ENCODE data around the gene BPGM. TPM values are rescaled to one million over a fixed set of nuclear protein-coding genes. Genes with fewer than 3 reads are reported as not detected.
A peak's percentile ranks its signal among the peaks of the same experiment; 100 is the strongest.

The BPGM gene
- total RNA-seq, 1 donor, result 64.8 TPM

DNA sequence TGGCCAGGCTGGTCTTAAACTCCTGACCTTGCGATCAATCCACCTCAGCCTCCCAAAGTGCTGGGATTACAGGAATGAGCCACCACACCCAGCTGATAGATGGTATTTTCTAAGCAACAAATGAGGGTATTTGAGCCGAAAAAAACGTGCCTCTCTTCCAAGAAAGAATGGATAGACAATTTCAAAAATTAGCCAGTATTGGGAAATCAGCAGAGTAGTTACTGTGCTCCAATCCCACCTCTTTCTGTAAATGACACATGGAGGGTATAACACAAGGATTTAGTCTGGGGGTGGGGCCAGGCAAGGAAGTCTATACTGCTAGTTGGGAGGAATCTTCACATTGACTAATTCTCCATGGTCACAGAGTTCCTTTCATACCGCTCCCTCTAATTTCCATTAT lies 9.2 kb upstream of the BPGM start:
- Histone ChIP-seq H2AFZ (ENCODE audit: low read length) (peak overlapping the region; percentile 49), H4K20me1 (ENCODE audit: insufficient read depth, low read length) (no peaks in the 10 kb centered on the region), H3K4me3 (ENCODE audit: insufficient read depth, low read length) (no peak overlapping the region), H3K36me3 (ENCODE audit: insufficient read depth, low read length) (no peaks in the 10 kb centered on the region), H3K79me2 (ENCODE audit: insufficient read depth, low read length) (no peaks in the 10 kb centered on the region), H3K4me2 (ENCODE audit: insufficient read depth, low read length) (no peak overlapping the region), H3K27me3 (ENCODE audit: insufficient read depth, low read length) (no peaks in the 10 kb centered on the region), H3K27ac (ENCODE audit: low read depth, low read length) (no peak overlapping the region), H3K9me3 (ENCODE audit: low read depth, low read length) (no peaks in the 10 kb centered on the region), H3K4me1 (ENCODE audit: insufficient read depth, low read length) (no peaks in the 10 kb centered on the region)
- TF ChIP-seq, protein P1, sequence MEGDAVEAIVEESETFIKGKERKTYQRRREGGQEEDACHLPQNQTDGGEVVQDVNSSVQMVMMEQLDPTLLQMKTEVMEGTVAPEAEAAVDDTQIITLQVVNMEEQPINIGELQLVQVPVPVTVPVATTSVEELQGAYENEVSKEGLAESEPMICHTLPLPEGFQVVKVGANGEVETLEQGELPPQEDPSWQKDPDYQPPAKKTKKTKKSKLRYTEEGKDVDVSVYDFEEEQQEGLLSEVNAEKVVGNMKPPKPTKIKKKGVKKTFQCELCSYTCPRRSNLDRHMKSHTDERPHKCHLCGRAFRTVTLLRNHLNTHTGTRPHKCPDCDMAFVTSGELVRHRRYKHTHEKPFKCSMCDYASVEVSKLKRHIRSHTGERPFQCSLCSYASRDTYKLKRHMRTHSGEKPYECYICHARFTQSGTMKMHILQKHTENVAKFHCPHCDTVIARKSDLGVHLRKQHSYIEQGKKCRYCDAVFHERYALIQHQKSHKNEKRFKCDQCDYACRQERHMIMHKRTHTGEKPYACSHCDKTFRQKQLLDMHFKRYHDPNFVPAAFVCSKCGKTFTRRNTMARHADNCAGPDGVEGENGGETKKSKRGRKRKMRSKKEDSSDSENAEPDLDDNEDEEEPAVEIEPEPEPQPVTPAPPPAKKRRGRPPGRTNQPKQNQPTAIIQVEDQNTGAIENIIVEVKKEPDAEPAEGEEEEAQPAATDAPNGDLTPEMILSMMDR (IDR thresholded peaks at IDR 0.05; ENCODE audit: extremely low read depth, low read depth, low read length), result no peak
- DNase-seq (ENCODE audit: insufficient read length, low spot score, missing footprints), result no peak

DNA sequence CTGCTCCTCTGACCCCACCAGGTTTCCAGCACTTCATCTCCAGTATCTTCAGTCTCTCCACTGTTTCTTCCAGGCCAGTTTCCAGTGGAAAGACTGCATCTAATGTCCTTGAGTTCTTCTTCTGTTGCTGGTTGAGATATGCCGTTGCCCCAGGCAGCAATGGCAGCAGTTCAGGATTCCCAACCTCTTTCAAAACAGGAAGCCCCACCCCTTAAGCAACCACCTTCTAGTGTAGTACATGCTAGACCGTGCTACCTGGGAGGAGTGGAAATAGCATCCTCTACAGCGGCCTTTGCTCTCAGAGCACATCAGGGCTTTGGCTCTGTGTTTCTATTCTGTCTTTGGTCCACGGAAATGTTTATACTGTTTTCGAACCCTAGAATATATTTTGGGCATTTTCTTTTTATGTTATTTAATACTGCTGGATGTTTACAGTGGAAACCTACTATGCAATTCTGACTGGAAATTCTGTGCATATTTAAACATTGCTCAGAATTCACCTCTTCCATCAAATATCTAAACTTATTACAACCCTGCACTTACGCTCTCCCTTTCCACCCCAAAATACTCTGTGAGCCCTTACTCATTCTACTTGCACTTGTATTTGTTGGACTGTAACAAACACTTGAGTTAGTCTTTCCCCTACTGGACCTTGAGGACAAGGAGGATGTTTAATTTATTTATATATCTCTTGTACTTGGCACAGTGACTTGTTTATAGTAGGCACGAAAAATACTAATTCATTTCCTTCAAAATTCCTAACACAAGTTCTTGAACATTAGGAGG lies 8.5 kb upstream of the BPGM start:
- no peak for DNase-seq (ENCODE audit: insufficient read length, low spot score, missing footprints)
- TF ChIP-seq, protein P1 (IDR thresholded peaks at IDR 0.05; ENCODE audit: extremely low read depth, low read depth, low read length), result no peak
- Histone ChIP-seq H3K27me3 (ENCODE audit: insufficient read depth, low read length) (no peaks in the 10 kb centered on the region), H3K36me3 (ENCODE audit: insufficient read depth, low read length) (no peaks in the 10 kb centered on the region), H3K79me2 (ENCODE audit: insufficient read depth, low read length) (no peaks in the 10 kb centered on the region), H3K4me3 (ENCODE audit: insufficient read depth, low read length) (no peak overlapping the region), H3K4me2 (ENCODE audit: insufficient read depth, low read length) (no peak overlapping the region), H3K4me1 (ENCODE audit: insufficient read depth, low read length) (no peaks in the 10 kb centered on the region), H2AFZ (ENCODE audit: low read length) (peak overlapping the region; percentile 49), H4K20me1 (ENCODE audit: insufficient read depth, low read length) (no peaks in the 10 kb centered on the region), H3K27ac (ENCODE audit: low read depth, low read length) (no peak overlapping the region), H3K9me3 (ENCODE audit: low read depth, low read length) (no peaks in the 10 kb centered on the region)

DNA sequence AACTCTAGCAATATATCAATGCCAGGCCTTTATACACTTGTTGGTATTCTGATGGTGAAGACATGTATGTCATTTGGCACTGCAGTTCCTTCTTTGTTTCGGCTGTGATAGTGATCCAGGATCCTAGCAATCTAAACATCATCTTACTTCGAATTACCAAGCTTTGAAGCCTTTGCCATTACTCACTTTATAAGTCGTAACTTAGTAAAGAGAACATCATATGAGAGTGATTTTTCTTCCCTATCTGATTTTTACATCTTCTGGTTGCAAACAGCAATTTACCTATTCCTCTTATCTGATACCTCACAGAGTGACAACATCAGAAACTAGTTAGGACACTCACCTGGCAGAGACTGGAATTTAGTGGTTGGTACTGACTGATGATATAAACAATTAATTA lies 7.6 kb upstream of the BPGM start:
- Histone ChIP-seq H2AFZ (ENCODE audit: low read length) (no peak overlapping the region), H3K4me2 (ENCODE audit: insufficient read depth, low read length) (no peak overlapping the region), H4K20me1 (ENCODE audit: insufficient read depth, low read length) (no peaks in the 10 kb centered on the region), H3K36me3 (ENCODE audit: insufficient read depth, low read length) (no peaks in the 10 kb centered on the region), H3K27ac (ENCODE audit: low read depth, low read length) (no peak overlapping the region), H3K9me3 (ENCODE audit: low read depth, low read length) (no peaks in the 10 kb centered on the region), H3K4me1 (ENCODE audit: insufficient read depth, low read length) (no peaks in the 10 kb centered on the region), H3K27me3 (ENCODE audit: insufficient read depth, low read length) (no peaks in the 10 kb centered on the region), H3K4me3 (ENCODE audit: insufficient read depth, low read length) (no peak overlapping the region), H3K79me2 (ENCODE audit: insufficient read depth, low read length) (no peaks in the 10 kb centered on the region)
- TF ChIP-seq, protein P1 (IDR thresholded peaks at IDR 0.05; ENCODE audit: extremely low read depth, low read depth, low read length), result no peak
- DNase-seq (ENCODE audit: insufficient read length, low spot score, missing footprints), result no peak

DNA sequence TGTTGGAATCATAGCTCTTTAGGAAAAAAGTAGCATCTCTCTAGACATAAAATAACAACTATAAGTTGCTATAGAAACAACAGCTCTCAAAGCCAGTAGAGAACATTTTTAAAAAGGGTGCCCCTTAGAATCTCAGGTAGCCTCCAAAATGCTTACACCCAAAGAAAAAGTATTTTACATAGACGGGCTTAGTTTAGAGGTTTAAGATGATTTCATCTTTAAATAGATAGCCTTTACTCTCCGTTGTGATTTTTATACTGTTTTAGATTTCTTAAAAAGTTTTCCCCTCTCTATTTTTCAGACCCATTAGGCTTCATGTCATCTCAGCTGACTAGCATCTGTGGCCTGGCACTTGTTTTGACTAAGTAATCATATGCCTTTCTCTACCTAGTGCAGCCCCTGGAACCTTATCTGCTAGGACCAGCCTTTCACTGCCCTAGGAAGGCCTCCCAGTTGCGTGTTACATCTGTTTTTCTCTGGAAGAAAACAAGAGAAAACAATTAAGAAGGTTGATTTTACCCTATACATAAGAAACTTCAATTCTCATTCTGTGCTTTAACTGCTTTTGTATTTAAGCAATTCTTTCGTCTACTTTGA lies 6.9 kb upstream of the BPGM start:
- no peaks in the 10 kb centered on the region for H3K27me3 ChIP-seq (ENCODE audit: insufficient read depth, low read length)
- no peak for DNase-seq (ENCODE audit: insufficient read length, low spot score, missing footprints)
- H4K20me1 ChIP-seq (ENCODE audit: insufficient read depth, low read length), result no peaks in the 10 kb centered on the region
- no peaks in the 10 kb centered on the region for H3K36me3 ChIP-seq (ENCODE audit: insufficient read depth, low read length)
- no peaks in the 10 kb centered on the region for H3K9me3 ChIP-seq (ENCODE audit: low read depth, low read length)
- H3K4me3 ChIP-seq (ENCODE audit: insufficient read depth, low read length), result no peak overlapping the region
- TF ChIP-seq, protein P1 (IDR thresholded peaks at IDR 0.05; ENCODE audit: extremely low read depth, low read depth, low read length), result no peak
- H3K4me2 ChIP-seq (ENCODE audit: insufficient read depth, low read length), result no peak overlapping the region
- H3K79me2 ChIP-seq (ENCODE audit: insufficient read depth, low read length), result no peaks in the 10 kb centered on the region
- no peak overlapping the region for H3K27ac ChIP-seq (ENCODE audit: low read depth, low read length)
- H2AFZ ChIP-seq (ENCODE audit: low read length), result peak overlapping the region; percentile 23
- no peaks in the 10 kb centered on the region for H3K4me1 ChIP-seq (ENCODE audit: insufficient read depth, low read length)
